ENCODE data around the gene SMOC1. TPM values are rescaled to one million over a fixed set of nuclear protein-coding genes. Genes with fewer than 3 reads are reported as not detected.

Gene SMOC1
- total RNA-seq, 2 donors from 2014 or later = not detected

DNA sequence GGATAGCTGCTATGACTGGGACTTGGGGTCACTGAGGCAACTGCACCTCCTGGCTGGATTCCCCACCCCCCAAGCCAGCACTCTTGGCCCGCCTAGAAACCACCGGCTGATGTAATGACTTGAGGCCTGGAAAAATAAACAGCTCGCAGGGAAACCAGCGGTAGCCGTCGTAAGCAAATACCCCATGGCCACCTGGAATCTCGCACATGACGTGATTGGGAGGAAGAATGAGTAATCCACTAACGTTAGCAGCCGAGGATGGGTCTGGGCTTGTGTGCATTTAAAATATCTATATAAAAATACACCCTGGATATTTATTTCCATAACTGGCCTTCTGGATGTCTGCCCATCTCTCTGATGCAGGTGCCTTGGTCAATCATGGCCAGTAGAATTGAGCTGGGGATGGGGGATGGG lies 120.1 kb downstream of the SMOC1 start:
- Histone ChIP-seq H3K27me3 (ENCODE audit: control insufficient read depth, insufficient read depth, low read length, poor library complexity, severe bottlenecking) (peaks cover 32% of the 10 kb centered on the region), H3K27ac (ENCODE audit: low read depth, low read length) (no peak overlapping the region), H3K9me3 (ENCODE audit: control insufficient read depth, low read length) (no peaks in the 10 kb centered on the region), H3K4me3 (ENCODE audit: low read length) (no peak overlapping the region), H3K36me3 (ENCODE audit: control insufficient read depth, insufficient read depth, low read length) (no peaks in the 10 kb centered on the region), H3K9ac (ENCODE audit: extremely low read depth, low read length, poor library complexity, severe bottlenecking) (no peak overlapping the region), H3K4me1 (ENCODE audit: control insufficient read depth, insufficient read depth, low read length) (no peaks in the 10 kb centered on the region)
- Mint-ChIP-seq H3K27ac (no peak overlapping the region), H3K27me3 (ENCODE audit: insufficient read depth) (peaks cover 7% of the 10 kb centered on the region), H3K9me3 (no peaks in the 10 kb centered on the region), H3K4me1 (peaks cover 17% of the 10 kb centered on the region), H3K4me3 (no peak overlapping the region), H3K36me3 (ENCODE audit: low read depth) (no peaks in the 10 kb centered on the region)
- no peak for DNase-seq
- TF ChIP-seq, protein P1, sequence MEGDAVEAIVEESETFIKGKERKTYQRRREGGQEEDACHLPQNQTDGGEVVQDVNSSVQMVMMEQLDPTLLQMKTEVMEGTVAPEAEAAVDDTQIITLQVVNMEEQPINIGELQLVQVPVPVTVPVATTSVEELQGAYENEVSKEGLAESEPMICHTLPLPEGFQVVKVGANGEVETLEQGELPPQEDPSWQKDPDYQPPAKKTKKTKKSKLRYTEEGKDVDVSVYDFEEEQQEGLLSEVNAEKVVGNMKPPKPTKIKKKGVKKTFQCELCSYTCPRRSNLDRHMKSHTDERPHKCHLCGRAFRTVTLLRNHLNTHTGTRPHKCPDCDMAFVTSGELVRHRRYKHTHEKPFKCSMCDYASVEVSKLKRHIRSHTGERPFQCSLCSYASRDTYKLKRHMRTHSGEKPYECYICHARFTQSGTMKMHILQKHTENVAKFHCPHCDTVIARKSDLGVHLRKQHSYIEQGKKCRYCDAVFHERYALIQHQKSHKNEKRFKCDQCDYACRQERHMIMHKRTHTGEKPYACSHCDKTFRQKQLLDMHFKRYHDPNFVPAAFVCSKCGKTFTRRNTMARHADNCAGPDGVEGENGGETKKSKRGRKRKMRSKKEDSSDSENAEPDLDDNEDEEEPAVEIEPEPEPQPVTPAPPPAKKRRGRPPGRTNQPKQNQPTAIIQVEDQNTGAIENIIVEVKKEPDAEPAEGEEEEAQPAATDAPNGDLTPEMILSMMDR (conservative IDR thresholded peaks at IDR 0.05) = no peak
- 85 to 88% methylated on average over 5 to 10 of the region's 10 CpGs for WGBS, 2 experiments (ENCODE audit: insufficient coverage in 1 of 2, insufficient read length in 1 of 2)

DNA sequence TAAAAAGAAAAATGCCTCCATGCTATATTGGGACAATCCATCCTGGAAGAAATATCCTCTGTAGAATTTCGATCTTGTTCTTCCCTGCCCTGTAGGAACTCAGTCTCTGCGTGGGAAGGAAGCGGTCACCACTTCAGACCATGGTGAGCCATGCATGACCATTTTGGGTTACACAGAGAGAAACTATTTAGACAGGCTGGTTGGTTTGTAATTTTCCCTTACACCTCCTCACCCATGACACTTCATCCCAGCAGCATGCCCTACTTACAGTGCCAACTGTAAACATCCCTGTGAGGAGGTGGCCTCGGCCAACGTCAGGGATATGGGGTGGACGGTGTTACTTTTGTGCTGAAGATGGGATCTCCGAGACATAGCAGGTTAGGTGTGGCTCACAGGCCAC lies 121.4 kb downstream of the SMOC1 start:
- Mint-ChIP-seq H3K36me3 (ENCODE audit: low read depth) (no peaks in the 10 kb centered on the region), H3K27ac (no peak overlapping the region), H3K27me3 (ENCODE audit: insufficient read depth) (peaks cover 2% of the 10 kb centered on the region), H3K4me1 (peaks cover 29% of the 10 kb centered on the region), H3K9me3 (no peaks in the 10 kb centered on the region), H3K4me3 (no peak overlapping the region)
- DNase-seq = no peak
- no peak overlapping the region for H3K4me3 ChIP-seq (ENCODE audit: low read length)
- H3K27me3 ChIP-seq (ENCODE audit: control insufficient read depth, insufficient read depth, low read length, poor library complexity, severe bottlenecking) = peaks cover 22% of the 10 kb centered on the region
- 94 to 96% methylated on average over 3 to 7 of the region's 7 CpGs for WGBS, 2 experiments (ENCODE audit: insufficient coverage in 1 of 2, insufficient read length in 1 of 2)
- H3K27ac ChIP-seq (ENCODE audit: low read depth, low read length) = no peak overlapping the region
- no peaks in the 10 kb centered on the region for H3K4me1 ChIP-seq (ENCODE audit: control insufficient read depth, insufficient read depth, low read length)
- TF ChIP-seq, protein P1 (conservative IDR thresholded peaks at IDR 0.05) = no peak
- H3K9ac ChIP-seq (ENCODE audit: extremely low read depth, low read length, poor library complexity, severe bottlenecking) = no peak overlapping the region
- H3K36me3 ChIP-seq (ENCODE audit: control insufficient read depth, insufficient read depth, low read length) = no peaks in the 10 kb centered on the region
- H3K9me3 ChIP-seq (ENCODE audit: control insufficient read depth, low read length) = no peaks in the 10 kb centered on the region

DNA sequence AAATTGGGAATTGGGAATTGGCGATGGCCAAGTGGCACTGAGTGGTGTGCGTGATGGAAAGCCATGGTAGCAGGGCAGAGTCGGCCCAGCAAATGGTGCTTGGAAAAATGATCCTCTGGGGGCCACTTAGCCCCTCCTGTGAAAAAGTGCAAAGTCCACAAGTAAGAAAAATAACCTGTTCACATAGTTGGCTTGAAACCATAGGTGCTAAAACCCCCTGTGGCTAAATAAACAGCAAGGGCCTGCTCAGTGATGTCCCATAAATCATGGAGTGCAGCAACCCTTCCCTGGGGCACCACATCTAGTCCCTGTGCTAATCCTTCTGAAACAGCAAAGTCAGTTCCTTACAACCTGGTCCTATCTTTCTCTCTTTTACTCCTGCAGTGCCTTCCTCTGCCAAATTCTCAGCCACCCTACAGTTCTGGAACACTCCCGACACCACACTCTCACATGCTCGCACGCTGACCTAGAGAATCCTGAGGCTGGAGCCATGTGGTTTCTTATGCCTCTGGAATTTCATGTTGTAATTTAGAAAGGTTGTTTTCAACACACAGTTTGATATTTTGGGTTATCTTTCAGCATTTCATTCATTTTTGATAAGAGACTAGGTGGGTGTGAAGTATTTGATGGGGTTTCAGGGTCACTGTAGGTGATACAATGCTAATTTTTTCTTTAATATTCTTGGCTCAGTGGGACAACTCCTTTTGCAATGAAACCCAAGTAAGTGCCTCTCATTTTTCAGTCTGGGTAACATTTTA lies 123.6 kb downstream of the SMOC1 start:
- no peaks in the 10 kb centered on the region for H3K36me3 Mint-ChIP-seq (ENCODE audit: low read depth)
- no peak overlapping the region for H3K27ac Mint-ChIP-seq

More for the DNA sequence above, 123.6 kb downstream of the SMOC1 start:
- H3K27me3 ChIP-seq (ENCODE audit: control insufficient read depth, insufficient read depth, low read length, poor library complexity, severe bottlenecking) = peaks cover 15% of the 10 kb centered on the region
- no peak for DNase-seq
- H3K4me1 ChIP-seq (ENCODE audit: control insufficient read depth, insufficient read depth, low read length) = no peaks in the 10 kb centered on the region
- no peak overlapping the region for H3K4me3 ChIP-seq (ENCODE audit: low read length)
- H3K4me1 Mint-ChIP-seq = peaks cover 39% of the 10 kb centered on the region
- no peaks in the 10 kb centered on the region for H3K36me3 ChIP-seq (ENCODE audit: control insufficient read depth, insufficient read depth, low read length)
- no peak overlapping the region for H3K4me3 Mint-ChIP-seq
- TF ChIP-seq, protein P1 (conservative IDR thresholded peaks at IDR 0.05) = no peak
- 92 to 100% methylated on average over 3 to 6 of the region's 6 CpGs for WGBS, 2 experiments (ENCODE audit: insufficient coverage in 1 of 2, insufficient read length in 1 of 2)
- H3K9me3 ChIP-seq (ENCODE audit: control insufficient read depth, low read length) = no peaks in the 10 kb centered on the region
- no peak overlapping the region for H3K27ac ChIP-seq (ENCODE audit: low read depth, low read length)
- H3K9me3 Mint-ChIP-seq = no peaks in the 10 kb centered on the region
- peaks cover 2% of the 10 kb centered on the region for H3K27me3 Mint-ChIP-seq (ENCODE audit: insufficient read depth)
- no peak overlapping the region for H3K9ac ChIP-seq (ENCODE audit: extremely low read depth, low read length, poor library complexity, severe bottlenecking)

All from endodermal cell (in vitro differentiated cells).